DLD1 (cell line): ENCODE measurements around the gene EIF4ENIF1.
"Not testable (repeated sequence)": the region's sequence is repeated elsewhere in the genome, so short reads cannot be mapped to it uniquely, and the experiment has no call there.

Experiments used
- in situ Hi-C: cut with HindIII; loops from 2 replicates; pipeline ENCODE4 v1.10.0; 2017; ENCODE audit warnings: low sequenced_read_pairs

Gene EIF4ENIF1

GRCh38 chr22:31443516-31443915, 46.1 kb downstream of the EIF4ENIF1 start:
- in situ Hi-C loops = no loop called here

GRCh38 chr22:31442768-31443489, 46.7 kb downstream of the EIF4ENIF1 start:
- in situ Hi-C loops = no loop called here

GRCh38 chr22:31441652-31442051, 48.0 kb downstream of the EIF4ENIF1 start:
- in situ Hi-C loops = no loop called here

GRCh38 chr22:31440681-31441080, 49.0 kb downstream of the EIF4ENIF1 start:
- in situ Hi-C loops = no loop called here

- in situ Hi-C loops = no loop called here
Observed at GRCh38 chr22:31439808-31440207, 49.8 kb downstream of the EIF4ENIF1 start.

- in situ Hi-C loops = no loop called here
Observed at GRCh38 chr22:31436132-31436531, 53.5 kb downstream of the EIF4ENIF1 start.

- in situ Hi-C loops = no loop called here
Observed at GRCh38 chr22:31431950-31432349, 57.7 kb downstream of the EIF4ENIF1 start.

GRCh38 chr22:31425331-31426050, 64.2 kb downstream of the EIF4ENIF1 start:
- in situ Hi-C loops = no loop called here

- in situ Hi-C loops = not testable (repeated sequence)
Observed at GRCh38 chr22:31402350-31402749, 87.3 kb downstream of the EIF4ENIF1 start.

GRCh38 chr22:31400023-31400397, 89.6 kb downstream of the EIF4ENIF1 start:
- in situ Hi-C loops = no loop called here

GRCh38 chr22:31399211-31400022, 90.2 kb downstream of the EIF4ENIF1 start, which contains the start of gene DRG1:
DRG1 (plus strand) TSS chr22:31399604; CDS start chr22:31399684, 80 bp downstream.
- in situ Hi-C loops = no loop called here

- in situ Hi-C loops = no loop called here
Observed at GRCh38 chr22:31398231-31398630, 91.4 kb downstream of the EIF4ENIF1 start.

- in situ Hi-C loops = no loop called here
Observed at GRCh38 chr22:31394326-31394725, 95.3 kb downstream of the EIF4ENIF1 start.

- in situ Hi-C loops = no loop called here
Observed at GRCh38 chr22:31393893-31394292, 95.7 kb downstream of the EIF4ENIF1 start.
